Hepatocyte (in vitro differentiated cells): ENCODE measurements around the gene NIN.

Experiments
- EZH2 ChIP-seq: fragments of 200-600 bp; sonication (generic); IDR thresholded peaks from 2 replicates; pipeline ENCODE4 v1.6.1; 2016; ENCODE audit warnings: antibody characterized with exemption, mild to moderate bottlenecking, borderline replicate concordance
- TF ChIP-seq, protein P1 (sequence below): fragments of 200-600 bp; sonication (generic); IDR thresholded peaks from 2 replicates; pipeline ENCODE4 v1.5.1; 2016; ENCODE audit warnings: antibody characterized with exemption, mild to moderate bottlenecking; ENCODE audit not compliant: poor library complexity

DNA sequence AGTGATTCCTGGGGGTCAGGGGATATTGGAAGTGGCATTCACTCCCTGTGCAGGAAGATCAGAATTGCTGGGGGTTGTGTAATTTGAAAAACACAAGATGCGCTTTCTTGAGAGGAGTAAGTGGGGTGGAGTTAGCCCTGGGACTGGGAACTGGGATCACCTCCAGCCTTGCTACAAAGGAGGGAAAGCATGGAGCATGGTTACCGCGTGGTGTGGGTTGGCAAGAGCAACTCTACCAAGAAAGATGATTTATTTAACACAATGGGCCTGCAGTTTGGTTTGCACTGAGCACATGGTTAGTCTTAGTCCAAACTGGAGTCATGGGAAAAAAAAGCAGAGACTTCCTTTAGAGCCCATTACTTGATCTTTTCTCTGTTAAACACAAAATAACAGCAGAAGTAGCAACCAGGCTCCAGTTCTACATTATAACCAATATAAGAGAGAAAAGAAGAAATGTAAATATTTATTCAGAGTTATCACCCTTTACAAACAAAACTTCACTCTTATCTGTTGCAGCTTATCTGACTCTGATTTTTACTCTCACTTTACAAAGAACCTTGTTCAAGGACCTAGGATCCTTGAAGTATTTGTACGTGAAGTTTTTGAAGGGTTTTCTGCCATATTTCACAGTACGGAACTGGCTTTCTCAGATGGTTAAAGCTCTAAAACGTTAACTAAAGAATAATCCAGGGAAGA lies 2.1 kb upstream of the NIN start:
- TF ChIP-seq, protein P1, sequence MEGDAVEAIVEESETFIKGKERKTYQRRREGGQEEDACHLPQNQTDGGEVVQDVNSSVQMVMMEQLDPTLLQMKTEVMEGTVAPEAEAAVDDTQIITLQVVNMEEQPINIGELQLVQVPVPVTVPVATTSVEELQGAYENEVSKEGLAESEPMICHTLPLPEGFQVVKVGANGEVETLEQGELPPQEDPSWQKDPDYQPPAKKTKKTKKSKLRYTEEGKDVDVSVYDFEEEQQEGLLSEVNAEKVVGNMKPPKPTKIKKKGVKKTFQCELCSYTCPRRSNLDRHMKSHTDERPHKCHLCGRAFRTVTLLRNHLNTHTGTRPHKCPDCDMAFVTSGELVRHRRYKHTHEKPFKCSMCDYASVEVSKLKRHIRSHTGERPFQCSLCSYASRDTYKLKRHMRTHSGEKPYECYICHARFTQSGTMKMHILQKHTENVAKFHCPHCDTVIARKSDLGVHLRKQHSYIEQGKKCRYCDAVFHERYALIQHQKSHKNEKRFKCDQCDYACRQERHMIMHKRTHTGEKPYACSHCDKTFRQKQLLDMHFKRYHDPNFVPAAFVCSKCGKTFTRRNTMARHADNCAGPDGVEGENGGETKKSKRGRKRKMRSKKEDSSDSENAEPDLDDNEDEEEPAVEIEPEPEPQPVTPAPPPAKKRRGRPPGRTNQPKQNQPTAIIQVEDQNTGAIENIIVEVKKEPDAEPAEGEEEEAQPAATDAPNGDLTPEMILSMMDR: no peak
- no peak for TF ChIP-seq EZH2
